H9 (cell line): Measurements from ENCODE around the gene PISD. TPM values are rescaled to one million over a fixed set of nuclear protein-coding genes. Genes with fewer than 3 reads are reported as not detected.

Source experiments
- DNase-seq: peaks from one replicate; pipeline ENCODE4 v3.0.0-alpha.2; 2017
- H2AFZ ChIP-seq: one replicate; pipeline ENCODE4 v1.6.1; 2013; ENCODE audit warnings: mild to moderate bottlenecking, low read length, control low read depth, moderate library complexity
- H2AK5ac ChIP-seq: 2 replicates; pipeline ENCODE4 v1.6.1; 2013; ENCODE audit warnings: low read length, control low read depth, mixed read lengths; ENCODE audit not compliant: insufficient read length
- H2BK120ac ChIP-seq: one replicate; pipeline ENCODE4 v1.6.1; 2013; ENCODE audit warnings: low read depth, mild to moderate bottlenecking, low read length, control low read depth, inconsistent platforms; ENCODE audit not compliant: poor library complexity, severe bottlenecking
- H2BK12ac ChIP-seq: 2 replicates; pipeline ENCODE4 v1.6.1; 2013; ENCODE audit warnings: low read length, control low read depth, mixed read lengths, low read depth; ENCODE audit not compliant: insufficient read length
- H2BK15ac ChIP-seq: 2 replicates; pipeline ENCODE4 v1.6.1; 2013; ENCODE audit warnings: low read depth, low read length, control low read depth
- H2BK20ac ChIP-seq: one replicate; pipeline ENCODE4 v1.6.1; 2013; ENCODE audit warnings: low read depth, mild to moderate bottlenecking, low read length, control low read depth, inconsistent platforms; ENCODE audit not compliant: poor library complexity, severe bottlenecking
- H2BK5ac ChIP-seq: 2 replicates; pipeline ENCODE4 v1.6.1; 2013; ENCODE audit warnings: low read length, control low read depth, mixed read lengths; ENCODE audit not compliant: insufficient read length
- H3K14ac ChIP-seq: 2 replicates; pipeline ENCODE4 v1.6.1; 2013; ENCODE audit warnings: low read length, control low read depth; ENCODE audit not compliant: insufficient read depth
- H3K18ac ChIP-seq: 2 replicates; pipeline ENCODE4 v1.6.1; 2013; ENCODE audit warnings: low read depth, mild to moderate bottlenecking, mixed read lengths, low read length, control low read depth; ENCODE audit not compliant: insufficient read length
- H3K23ac ChIP-seq: 2 replicates; pipeline ENCODE4 v1.6.1; 2013; ENCODE audit warnings: low read length, control low read depth, mixed read lengths, low read depth; ENCODE audit not compliant: insufficient read length
- H3K23me2 ChIP-seq: 2 replicates; pipeline ENCODE4 v1.6.1; 2013; ENCODE audit warnings: low read depth, mild to moderate bottlenecking, mixed read lengths, low read length, control low read depth; ENCODE audit not compliant: insufficient read length, poor library complexity, severe bottlenecking
- H3K27ac ChIP-seq: 2 replicates; pipeline ENCODE4 v1.5.1; 2013; ENCODE audit warnings: low read length, control low read depth, mixed read lengths, low read depth; ENCODE audit not compliant: insufficient read length
- H3K27me3 ChIP-seq: 2 replicates; pipeline ENCODE4 v1.6.1; 2013; ENCODE audit warnings: low read length, control low read depth, inconsistent platforms; ENCODE audit not compliant: insufficient read depth
- H3K4ac ChIP-seq: 2 replicates; pipeline ENCODE4 v1.6.1; 2013; ENCODE audit warnings: low read depth, mild to moderate bottlenecking, control low read depth, inconsistent platforms, low read length, moderate library complexity
- H3K4me1 ChIP-seq: 2 replicates; pipeline ENCODE4 v1.6.1; 2013; ENCODE audit warnings: low read length, control low read depth, inconsistent platforms; ENCODE audit not compliant: insufficient read depth
- H3K4me2 ChIP-seq: 2 replicates; pipeline ENCODE4 v1.6.1; 2013; ENCODE audit warnings: low read length, control low read depth, mixed read lengths; ENCODE audit not compliant: insufficient read length, insufficient read depth
- H3K56ac ChIP-seq: 2 replicates; pipeline ENCODE4 v1.6.1; 2013; ENCODE audit warnings: low read depth, mild to moderate bottlenecking, mixed read lengths, low read length, control low read depth; ENCODE audit not compliant: insufficient read length
- H3K79me1 ChIP-seq: 2 replicates; pipeline ENCODE4 v1.6.1; 2013; ENCODE audit warnings: low read depth, mild to moderate bottlenecking, moderate library complexity, low read length, control low read depth, inconsistent platforms; ENCODE audit not compliant: insufficient read depth, poor library complexity, severe bottlenecking
- H3K79me2 ChIP-seq: 2 replicates; pipeline ENCODE4 v1.6.1; 2013; ENCODE audit warnings: low read length, control low read depth, inconsistent platforms; ENCODE audit not compliant: insufficient read depth
- H3K9ac ChIP-seq: 2 replicates; pipeline ENCODE4 v1.6.1; 2013; ENCODE audit warnings: low read length, control low read depth, mixed read lengths; ENCODE audit not compliant: insufficient read length; ENCODE audit errors: extremely low read depth
- H3K9me3 ChIP-seq: one replicate; pipeline ENCODE4 v1.6.1; 2013; ENCODE audit warnings: low read depth, low read length, inconsistent platforms; ENCODE audit not compliant: control insufficient read depth
- H3T11ph ChIP-seq: one replicate; pipeline ENCODE4 v1.6.1; 2013; ENCODE audit warnings: mild to moderate bottlenecking, low read length, control low read depth, inconsistent platforms
- H4K20me1 ChIP-seq: one replicate; pipeline ENCODE4 v1.6.1; 2013; ENCODE audit not compliant: control insufficient read depth, insufficient read length, insufficient read depth
- H4K5ac ChIP-seq: 2 replicates; pipeline ENCODE4 v1.6.1; 2013; ENCODE audit warnings: low read depth, mild to moderate bottlenecking, mixed read lengths, low read length, control low read depth; ENCODE audit not compliant: insufficient read length
- H4K8ac ChIP-seq: replicated peaks from 2 replicates; pipeline ENCODE4 v1.6.1; 2013; ENCODE audit warnings: low read length, control low read depth, mixed read lengths, low read depth; ENCODE audit not compliant: insufficient read length
- H4K91ac ChIP-seq: 2 replicates; pipeline ENCODE4 v1.6.1; 2013; ENCODE audit warnings: low read depth, mild to moderate bottlenecking, moderate library complexity, mixed read lengths, low read length, control low read depth; ENCODE audit not compliant: insufficient read length
- H3K27ac Mint-ChIP-seq, 3 experiments: 2 replicates in 2 of 3; 3 replicates in 1 of 3; pipeline ENCODE4 v1.8.0; 2020 to 2021; ENCODE audit warnings: mixed read lengths in 3 of 3, mild to moderate bottlenecking in 1 of 3, moderate library complexity in 1 of 3
- H3K27me3 Mint-ChIP-seq: 2 replicates; pipeline ENCODE4 v1.8.0; 2021; ENCODE audit warnings: low read depth, mild to moderate bottlenecking, moderate library complexity, mixed read lengths
- H3K36me3 Mint-ChIP-seq, 3 experiments: 2 replicates in 2 of 3; 3 replicates in 1 of 3; pipeline ENCODE4 v1.8.0; 2020 to 2021; ENCODE audit warnings: low read depth in 3 of 3, mixed read lengths in 3 of 3; ENCODE audit not compliant: insufficient read depth in 1 of 3
- H3K4me1 Mint-ChIP-seq, 2 experiments: 2 replicates each; pipeline ENCODE4 v1.8.0; 2020; ENCODE audit warnings: mixed read lengths in 2 of 2
- H3K4me3 Mint-ChIP-seq, 2 experiments: 2 replicates in 1 of 2; 3 replicates in 1 of 2; pipeline ENCODE4 v1.8.0; 2020 to 2021; ENCODE audit warnings: mild to moderate bottlenecking in 2 of 2, mixed read lengths in 2 of 2, moderate library complexity in 1 of 2
- H3K9me3 Mint-ChIP-seq, 2 experiments: 2 replicates in 1 of 2; 3 replicates in 1 of 2; pipeline ENCODE4 v1.8.0; 2020; ENCODE audit warnings: mild to moderate bottlenecking in 2 of 2, mixed read lengths in 2 of 2, moderate library complexity in 1 of 2
- WGBS: extraction: QIAGEN DNeasy Blood & Tissue Kit; methylation state at CpG from one replicate; pipeline ENCODE4 v1.1.7; 2013; ENCODE audit warnings: missing lambda C conversion rate, low lambda C conversion rate, mixed read lengths; ENCODE audit not compliant: insufficient read length; ENCODE audit errors: extremely low coverage; 5-methylcytosine and 5-hydroxymethylcytosine counted together
- total RNA-seq: library from RNA; stranded (reverse); gene quantifications from 2 replicates; pipeline ENCODE4 v1.2.1, GENCODE V29; 2021
- TF ChIP-seq, protein P1 (sequence below): fragments of 200-600 bp; sonication (generic); conservative IDR thresholded peaks from 3 replicates; pipeline ENCODE4 v1.8.0; 2021; ENCODE audit warnings: antibody characterized with exemption, mild to moderate bottlenecking

Gene PISD
- total RNA-seq, 1 experiment from 2014 or later, result 62.0 TPM

DNA sequence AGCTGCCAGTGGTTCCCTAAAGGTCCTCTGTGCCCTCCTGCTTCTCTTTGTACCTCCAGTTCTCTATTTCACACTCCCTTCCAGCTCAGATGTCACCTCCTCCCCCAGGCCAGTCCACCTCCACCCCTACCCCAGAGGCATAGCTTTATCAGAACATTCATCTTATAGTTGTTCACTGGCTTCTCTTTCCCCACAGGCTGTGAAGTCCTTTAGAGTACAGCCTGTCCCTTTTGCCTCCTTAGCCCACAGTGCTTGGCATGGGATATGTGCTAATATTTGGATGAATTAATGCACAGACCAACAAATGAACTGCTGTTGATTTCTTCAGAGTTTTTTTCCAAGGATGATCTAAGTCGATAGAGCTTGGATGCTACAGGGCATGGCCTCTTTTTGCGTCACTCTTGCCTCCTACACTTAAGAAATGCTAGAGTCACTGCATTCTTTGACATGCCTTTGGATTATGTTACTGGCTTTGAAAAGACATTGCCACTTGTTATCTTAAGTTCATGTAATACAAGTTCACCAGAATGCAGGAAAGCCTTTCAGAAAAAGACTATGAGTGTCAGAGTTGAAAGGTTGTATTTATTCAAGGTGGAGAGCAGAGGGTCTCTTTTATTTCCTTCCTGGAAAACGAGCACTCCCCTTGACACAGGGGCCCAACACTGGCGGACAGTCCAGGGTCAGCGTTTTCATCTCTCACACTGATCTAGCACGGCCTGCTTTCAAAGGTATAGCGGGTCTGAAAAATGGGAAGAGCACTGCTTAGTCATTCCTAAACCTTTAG lies 75.7 kb downstream of the PISD start:
- Histone ChIP-seq H4K8ac (no peak overlapping the region), H3K27ac (no peak overlapping the region), H2BK120ac (no peak overlapping the region), H4K91ac (no peak overlapping the region), H3K4ac (no peak overlapping the region), H3K79me1 (no peaks in the 10 kb centered on the region), H3K79me2 (no peaks in the 10 kb centered on the region), H2BK20ac (no peak overlapping the region), H2BK12ac (no peak overlapping the region), H2AK5ac (no peak overlapping the region), H3K23ac (no peak overlapping the region), H3K9ac (no peak overlapping the region), H3K56ac (no peak overlapping the region), H3K27me3 (no peaks in the 10 kb centered on the region), H2BK5ac (no peak overlapping the region), H3K9me3 (no peaks in the 10 kb centered on the region), H3K14ac (no peak overlapping the region), H3T11ph (no peak overlapping the region), H3K4me2 (no peak overlapping the region), H3K4me1 (no peaks in the 10 kb centered on the region), H2BK15ac (no peak overlapping the region), H3K23me2 (no peaks in the 10 kb centered on the region), H4K5ac (no peak overlapping the region), H4K20me1 (no peaks in the 10 kb centered on the region), H2AFZ (no peak overlapping the region), H3K18ac (no peak overlapping the region)
- no peaks in the 10 kb centered on the region for H3K27me3 Mint-ChIP-seq
- TF ChIP-seq, protein P1, sequence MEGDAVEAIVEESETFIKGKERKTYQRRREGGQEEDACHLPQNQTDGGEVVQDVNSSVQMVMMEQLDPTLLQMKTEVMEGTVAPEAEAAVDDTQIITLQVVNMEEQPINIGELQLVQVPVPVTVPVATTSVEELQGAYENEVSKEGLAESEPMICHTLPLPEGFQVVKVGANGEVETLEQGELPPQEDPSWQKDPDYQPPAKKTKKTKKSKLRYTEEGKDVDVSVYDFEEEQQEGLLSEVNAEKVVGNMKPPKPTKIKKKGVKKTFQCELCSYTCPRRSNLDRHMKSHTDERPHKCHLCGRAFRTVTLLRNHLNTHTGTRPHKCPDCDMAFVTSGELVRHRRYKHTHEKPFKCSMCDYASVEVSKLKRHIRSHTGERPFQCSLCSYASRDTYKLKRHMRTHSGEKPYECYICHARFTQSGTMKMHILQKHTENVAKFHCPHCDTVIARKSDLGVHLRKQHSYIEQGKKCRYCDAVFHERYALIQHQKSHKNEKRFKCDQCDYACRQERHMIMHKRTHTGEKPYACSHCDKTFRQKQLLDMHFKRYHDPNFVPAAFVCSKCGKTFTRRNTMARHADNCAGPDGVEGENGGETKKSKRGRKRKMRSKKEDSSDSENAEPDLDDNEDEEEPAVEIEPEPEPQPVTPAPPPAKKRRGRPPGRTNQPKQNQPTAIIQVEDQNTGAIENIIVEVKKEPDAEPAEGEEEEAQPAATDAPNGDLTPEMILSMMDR, result no peak
- no peak for DNase-seq
- H3K4me3 Mint-ChIP-seq, result no peak overlapping the region
- no peaks in the 10 kb centered on the region for H3K4me1 Mint-ChIP-seq
- WGBS, result no CpG with 5 or more reads among the region's 7 CpGs
- peaks cover 3% of the 10 kb centered on the region in 2 experiments; a peak in 4 of 5 replicates for H3K9me3 Mint-ChIP-seq
- H3K27ac Mint-ChIP-seq, result peak overlapping the region in 2 of 3 experiments; percentile 4 to 49; a peak in 2 of 7 replicates
- H3K36me3 Mint-ChIP-seq, result peaks cover 15 to 31% (median 24%) of the 10 kb centered on the region in 3 experiments
